ENCODE data around the gene TDRKH.

GRCh38 chr1:151819976-151820623 lies 29.8 kb upstream of the TDRKH start:
- no peak for TF ChIP-seq CTCF (IDR thresholded peaks at IDR 0.05)
- no peak for TF ChIP-seq POLR2AphosphoS5 (IDR thresholded peaks at IDR 0.05)
